ENCODE data around the gene SMIM35.
"Not testable (repeated sequence)": the region's sequence is repeated elsewhere in the genome, so short reads cannot be mapped to it uniquely, and the experiment has no call there.

The SMIM35 gene

DNA sequence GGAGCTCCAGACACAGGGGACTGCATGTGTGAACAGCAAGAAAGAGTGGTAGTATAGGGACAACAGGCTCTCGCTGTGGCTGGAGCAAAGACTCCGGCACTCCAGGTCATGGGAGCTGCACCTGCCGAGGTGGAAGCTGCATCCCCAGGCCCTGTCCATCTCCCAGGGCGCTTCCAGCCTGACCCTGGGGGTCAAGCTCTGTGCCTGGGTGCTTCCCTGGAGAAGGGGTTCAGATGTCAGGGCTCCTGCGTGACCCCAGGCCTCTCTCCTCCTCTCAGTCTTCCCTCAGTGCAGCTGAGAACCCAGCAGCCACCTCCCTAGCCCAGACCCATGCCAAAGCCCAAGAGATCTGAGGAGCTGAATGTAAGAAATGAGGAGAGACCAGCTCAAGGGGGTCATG lies 6.5 kb downstream of the SMIM35 start:
- DNase-seq (ENCODE audit: low spot score) = no peak

DNA sequence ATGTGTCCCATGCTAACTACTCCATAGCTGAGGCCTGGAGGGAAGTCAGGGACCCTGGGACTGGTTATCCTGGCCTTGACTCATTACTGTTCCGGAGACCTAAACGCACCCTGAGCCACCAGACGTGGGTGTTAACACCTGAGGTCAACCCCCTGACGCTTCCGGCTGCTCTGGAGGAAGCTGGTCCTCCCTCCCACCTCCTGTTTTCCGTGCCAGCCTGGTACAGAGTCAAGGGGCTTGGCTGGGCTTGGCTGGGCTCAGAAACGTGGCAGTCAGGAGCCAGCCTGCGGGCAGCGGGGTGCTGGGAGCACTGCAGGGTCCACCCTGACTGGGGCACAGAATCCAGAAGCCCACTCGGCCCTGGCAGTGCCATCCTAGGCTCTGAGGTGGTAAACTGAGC lies 7.3 kb downstream of the SMIM35 start:
- no peak for DNase-seq (ENCODE audit: low spot score)

DNA sequence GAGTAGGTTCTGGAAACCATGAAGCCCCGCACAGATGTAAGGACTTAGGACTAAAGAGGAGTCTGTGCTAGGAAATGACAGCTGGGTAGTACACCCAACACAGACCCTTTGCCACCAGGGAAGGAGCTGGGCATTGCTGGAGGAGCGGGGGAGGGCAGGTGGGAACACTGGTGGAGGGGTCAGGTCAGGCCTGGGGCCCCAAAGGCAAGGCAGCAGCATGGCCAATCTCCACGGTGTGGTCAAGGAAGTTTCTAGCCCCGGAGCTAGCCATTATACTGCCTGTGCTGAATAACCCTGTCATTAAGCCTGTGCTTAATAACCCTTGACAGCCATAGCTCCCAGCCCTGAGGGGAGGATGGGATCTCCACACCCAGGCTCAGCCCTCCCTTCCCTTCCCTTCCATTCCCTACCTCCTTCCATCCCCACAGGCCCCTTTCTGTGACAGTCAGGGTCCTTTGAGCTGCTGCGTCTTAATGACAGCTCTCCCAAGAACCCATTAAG lies 7.8 kb downstream of the SMIM35 start:
- DNase-seq (ENCODE audit: low spot score) = no peak

DNA sequence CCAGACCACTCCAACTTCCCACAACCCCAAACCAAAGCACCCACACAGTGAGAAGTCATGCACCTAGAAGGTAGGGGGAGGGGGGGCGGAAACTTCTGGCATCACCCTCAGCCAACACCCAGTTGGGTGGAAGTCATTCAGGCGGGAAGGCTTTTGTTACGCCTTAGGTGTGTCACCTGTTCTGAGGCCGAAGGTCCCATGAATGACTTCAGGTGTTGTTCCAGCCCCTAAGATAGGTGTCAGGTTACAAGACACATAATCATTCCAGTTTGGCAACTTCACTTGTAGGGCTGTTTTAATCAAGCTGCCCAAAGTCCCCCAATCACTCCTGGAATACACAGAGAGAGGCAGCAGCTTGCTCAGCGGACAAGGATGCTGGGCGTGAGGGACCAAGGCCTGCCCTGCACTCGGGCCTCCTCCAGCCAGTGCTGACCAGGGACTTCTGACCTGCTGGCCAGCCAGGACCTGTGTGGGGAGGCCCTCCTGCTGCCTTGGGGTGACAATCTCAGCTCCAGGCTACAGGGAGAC lies 9.9 kb downstream of the SMIM35 start, which contains the start of gene TMPRSS4:
Gene TMPRSS4, plus strand, starts transcription at position 325 of the 528 bp plus-strand sequence. CDS start 225 bp downstream, outside the sequence.
- DNase-seq (ENCODE audit: low spot score) = no peak

DNA sequence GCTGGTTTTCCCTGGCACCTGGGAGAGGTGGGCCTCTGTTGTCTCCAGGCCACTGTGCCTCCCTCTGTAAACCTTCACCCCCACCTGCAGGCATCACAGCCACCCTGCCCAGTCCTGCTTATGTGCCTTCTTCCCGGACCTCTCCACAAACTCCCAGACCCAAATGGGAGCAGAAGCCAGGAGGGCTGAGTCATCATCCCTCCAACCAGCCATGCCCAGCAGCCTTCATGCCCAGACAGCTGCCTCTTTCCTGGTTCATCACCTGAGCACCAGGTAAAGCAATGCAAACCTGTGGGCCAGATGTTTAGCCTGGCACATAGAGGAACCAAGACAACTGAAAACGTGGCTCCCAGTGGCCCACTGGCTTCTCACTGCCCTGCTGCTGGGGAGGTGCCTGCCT lies 12.0 kb downstream of the SMIM35 start:
- no peak for DNase-seq (ENCODE audit: low spot score)

DNA sequence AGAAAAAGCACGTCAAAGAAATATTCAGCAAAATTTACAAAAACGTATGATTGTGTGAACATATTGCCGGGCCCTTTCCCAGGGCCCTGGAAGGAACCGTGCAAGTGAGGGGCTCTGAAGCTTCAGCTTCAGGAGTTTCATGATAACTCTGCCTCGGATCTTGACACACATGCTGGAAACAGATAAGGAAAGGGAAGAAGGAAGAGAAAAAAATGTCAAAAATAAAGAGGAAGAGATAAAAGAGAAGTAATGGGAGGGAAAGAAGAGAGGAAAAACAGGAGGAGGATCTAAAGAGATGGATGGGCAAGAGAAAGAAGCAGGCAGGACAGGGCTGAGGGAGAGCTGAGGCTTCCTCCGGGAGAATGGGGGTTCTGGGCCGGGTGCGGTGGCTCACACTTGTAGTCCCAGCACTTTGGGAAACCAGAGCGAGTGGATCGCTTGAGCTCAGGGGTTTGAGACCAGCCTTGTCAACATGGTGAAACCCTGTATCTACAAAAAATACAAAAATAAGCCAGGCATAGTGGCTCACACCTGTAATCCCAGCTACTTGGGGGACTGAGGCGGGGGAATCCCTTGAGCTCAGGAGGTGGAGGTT lies 12.6 kb downstream of the SMIM35 start:
- DNase-seq (ENCODE audit: low spot score) = no peak

DNA sequence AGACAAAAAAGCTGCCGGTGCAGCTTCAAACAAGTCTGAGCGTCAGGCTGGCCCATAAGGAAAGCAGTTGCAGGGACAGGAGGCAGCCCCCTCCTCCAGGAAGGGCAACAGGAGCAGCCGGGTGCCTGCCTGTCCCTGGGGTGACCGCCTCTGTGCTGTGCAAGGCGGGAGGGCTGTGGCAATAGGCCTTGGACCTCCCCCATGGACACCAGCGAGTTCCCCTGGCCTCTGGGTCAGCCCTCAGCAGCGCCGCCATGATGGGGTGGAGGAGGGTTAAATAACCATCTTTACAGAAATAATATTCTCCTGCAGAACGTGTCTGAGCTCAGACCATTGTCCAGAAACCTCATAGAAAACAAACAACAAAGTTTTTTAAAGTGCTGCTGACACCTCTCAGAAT lies 13.2 kb downstream of the SMIM35 start:
- no peak for DNase-seq (ENCODE audit: low spot score)

DNA sequence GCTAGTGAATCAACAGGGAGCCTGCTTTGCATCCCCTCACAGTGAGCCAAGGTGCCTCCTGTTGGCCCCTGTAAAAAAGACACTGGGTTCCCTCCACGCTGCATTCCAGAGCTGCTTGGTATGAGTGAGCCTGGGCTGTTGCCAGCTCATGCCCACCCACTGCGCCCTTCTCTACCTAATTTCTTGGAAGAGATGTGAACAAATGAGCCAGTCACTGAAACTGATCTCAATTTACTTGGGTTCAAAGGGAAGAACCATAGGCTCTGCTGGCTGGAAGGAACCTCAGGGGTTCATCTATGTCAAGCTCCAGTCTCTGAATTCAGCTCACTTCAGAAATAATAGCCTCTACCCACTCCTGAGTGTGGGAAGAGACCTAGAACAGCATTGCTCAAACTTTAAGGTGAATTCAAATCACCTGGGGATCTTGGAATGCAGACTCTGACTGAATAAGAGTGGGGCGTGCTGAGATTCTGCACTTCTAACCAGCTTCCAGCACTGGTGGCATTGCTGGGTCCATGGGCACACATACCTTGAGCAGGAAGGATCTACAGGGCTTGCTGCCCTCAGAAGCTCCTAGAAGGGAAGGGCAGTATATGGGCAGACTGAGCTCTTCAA lies 15.2 kb downstream of the SMIM35 start:
- no peak for DNase-seq (ENCODE audit: low spot score)

DNA sequence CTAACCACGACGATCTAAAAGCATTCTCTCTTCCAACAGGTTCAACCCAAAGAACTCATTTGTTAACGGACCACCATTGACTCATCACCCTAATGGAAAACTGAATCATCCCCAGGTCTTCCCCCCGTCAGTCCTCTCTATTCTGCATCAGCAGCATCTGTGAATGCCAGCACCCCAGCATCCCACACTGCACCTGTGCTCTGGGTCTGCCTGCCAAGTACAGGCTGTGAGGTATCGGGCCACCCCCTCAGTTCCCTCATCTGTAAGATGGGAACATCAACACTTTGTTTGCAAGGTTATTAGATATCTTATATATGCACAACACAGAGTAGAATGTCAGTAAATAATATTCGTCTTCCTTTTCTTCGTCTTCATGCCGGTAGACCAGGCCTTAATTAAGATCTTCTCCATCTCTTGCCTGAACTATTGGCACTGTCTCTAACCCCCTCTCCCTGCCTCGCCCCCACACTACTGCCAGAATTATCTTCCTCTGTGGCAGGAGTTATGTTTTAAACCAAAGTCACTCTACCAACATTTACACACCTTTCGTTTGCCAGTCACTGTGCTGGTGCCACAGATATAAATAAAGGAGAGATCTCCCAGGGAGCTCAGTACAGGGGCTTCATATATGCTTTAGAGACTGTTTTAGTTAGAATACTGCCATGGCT lies 17.7 kb downstream of the SMIM35 start:
- no peak for DNase-seq (ENCODE audit: low spot score)

DNA sequence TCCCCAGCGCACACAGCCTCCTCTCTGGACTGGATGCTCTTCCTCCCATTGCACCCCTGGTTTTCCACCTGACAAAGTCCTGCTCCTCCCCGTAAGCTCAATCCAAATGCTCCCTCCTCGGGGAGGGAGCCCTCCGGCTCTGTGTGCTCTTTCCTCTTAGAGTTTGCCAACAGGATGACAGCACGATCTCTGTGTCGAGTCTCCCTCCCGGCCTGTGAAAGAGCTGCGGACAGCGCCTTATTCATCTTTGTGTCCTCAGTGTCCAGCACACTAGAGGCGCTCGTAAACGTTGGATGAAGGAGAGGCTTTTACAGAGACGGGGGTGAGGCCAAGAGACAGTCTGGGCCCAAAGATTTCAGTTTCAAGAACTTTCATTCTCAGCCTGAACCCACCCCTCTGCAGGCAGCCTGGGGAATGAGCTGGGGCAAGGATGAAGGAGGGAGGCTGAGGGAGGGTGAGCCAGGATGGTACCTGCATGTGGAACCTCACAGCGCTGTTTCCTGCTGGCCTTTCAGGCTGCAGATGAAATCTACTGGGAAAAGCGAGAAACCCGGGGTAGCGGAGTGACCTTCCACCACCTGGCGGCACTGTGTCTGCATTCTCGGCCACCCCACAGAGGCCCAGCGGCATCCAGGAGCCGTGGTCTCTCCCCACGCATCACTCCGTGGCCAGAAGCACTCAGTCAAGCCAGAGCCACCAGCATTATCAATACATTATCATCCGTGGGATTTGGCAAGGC lies 18.4 kb downstream of the SMIM35 start:
- no peak for DNase-seq (ENCODE audit: low spot score)

DNA sequence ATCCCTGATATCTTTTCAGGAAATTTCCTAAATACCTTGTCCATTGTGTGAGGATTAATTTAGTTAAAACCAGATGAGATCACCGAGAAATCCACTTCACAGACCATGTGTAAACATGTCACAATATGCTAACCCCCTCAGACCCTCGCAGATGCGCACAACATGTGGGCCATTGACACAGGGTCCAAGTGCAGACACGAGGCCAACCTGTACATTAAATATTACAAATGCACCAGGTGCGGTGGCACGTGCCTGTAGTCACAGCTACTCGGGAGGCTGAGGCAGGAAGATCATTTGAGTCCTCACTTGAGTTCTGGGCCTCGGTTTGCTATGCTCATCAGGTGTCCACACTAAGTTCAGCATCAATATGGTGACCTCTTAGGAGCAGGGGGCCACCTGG lies 19.8 kb downstream of the SMIM35 start:
- DNase-seq (ENCODE audit: low spot score) = no peak

DNA sequence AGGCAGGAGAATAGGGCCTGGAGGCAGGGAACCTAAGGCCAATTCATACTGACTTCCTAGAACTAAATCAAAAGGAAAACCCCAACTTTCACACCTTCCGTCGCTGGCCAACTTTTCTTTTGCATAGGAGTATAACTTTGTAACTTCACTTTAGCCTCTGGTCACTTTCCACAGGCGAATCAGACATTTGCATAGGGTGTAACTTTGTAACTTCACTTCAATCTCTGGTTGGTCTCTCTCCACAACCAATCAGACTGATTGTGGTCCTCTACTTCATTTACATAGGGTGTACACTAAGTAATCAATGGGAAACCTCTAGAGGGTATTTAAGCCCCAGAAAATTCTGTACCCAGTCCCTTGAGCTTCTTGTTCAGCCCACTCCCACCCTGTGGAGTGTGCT lies 21.4 kb downstream of the SMIM35 start:
- no peak for DNase-seq (ENCODE audit: low spot score)

DNA sequence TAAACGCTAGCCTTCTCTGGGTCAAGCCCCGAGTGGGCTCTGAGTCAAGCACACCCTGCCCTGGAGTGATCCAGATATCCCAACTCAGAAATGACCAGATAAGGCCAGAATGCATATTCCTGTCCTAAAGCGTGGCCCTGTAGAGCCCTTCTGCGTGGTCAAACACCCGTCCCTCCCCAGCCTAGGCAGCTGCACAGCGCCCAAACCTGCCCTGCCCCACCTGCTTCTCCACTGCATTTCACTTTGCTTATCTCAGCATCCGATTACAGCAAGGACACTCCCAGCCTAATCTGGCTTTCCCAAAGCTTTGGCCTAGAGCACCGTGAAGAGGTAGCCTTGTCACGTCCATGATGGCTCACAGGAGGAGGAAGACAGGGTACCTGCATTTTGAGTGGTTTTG lies 21.8 kb downstream of the SMIM35 start:
- DNase-seq (ENCODE audit: low spot score) = no peak

DNA sequence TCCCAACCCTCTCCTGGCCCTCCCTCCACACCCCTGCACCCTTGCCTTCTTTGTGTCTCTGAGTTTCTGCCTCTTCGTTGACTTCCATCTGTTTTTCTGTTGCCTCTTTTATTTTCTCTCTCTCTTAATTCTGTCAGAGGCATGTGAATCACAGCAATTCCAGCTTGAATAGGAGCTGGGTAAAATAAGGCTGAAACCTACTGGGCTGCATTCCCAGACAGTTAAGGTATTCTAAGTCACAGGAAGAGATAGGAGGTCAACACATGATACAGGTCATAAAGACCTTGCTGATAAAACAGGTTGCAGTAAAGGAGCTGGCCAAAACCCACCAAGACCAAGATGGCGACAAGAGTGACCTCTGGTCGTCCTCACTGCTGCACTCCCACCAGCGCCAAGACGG lies 24.1 kb downstream of the SMIM35 start:
- DNase-seq (ENCODE audit: low spot score) = not testable (repeated sequence)

DNA sequence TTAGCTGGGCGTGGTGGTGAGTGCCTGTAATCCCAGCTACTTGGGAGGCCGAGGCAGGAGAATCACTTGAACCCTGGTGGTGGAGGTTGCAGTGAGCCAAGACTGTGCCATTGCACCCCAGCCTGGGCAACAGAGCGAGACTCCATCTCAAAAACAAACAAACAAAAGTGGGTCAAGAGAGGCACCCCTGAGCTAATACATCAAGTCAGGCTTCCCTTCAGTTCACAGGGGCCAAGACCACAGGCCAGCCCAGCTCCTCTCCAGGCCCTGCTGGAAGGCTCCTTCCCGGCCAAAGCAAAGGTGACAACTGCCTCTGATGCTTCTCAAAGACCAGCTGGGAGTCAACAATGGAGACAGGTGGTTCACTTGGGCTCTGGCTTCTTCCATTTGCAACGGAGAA lies 24.6 kb downstream of the SMIM35 start:
- DNase-seq (ENCODE audit: low spot score) = not testable (repeated sequence)

DNA sequence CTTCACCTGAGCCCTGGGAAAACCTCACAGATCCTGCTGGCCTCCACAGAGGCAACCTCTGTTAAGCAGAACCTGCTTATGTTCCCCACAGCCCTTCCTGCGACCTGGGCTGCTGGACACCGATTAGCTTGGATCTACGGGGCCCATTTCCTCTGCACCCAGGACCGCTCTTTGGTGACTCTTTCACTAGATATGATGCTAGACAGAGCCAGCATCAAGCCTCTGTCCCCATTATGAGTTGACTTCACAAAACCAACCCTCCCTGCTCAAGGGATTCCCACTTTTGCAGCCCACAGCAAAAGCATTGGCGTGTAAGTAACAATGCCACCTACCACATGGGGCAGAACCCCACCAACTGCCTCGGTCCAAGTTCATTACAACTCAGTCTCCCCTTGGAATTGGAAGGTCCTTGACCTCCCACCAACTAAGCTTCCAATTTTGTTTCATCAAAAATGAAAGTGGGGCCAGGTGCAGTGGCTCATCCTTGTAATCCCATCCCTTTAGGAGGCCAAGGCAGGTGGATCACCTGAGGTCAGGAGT lies 25.1 kb downstream of the SMIM35 start:
- DNase-seq (ENCODE audit: low spot score) = no peak

DNA sequence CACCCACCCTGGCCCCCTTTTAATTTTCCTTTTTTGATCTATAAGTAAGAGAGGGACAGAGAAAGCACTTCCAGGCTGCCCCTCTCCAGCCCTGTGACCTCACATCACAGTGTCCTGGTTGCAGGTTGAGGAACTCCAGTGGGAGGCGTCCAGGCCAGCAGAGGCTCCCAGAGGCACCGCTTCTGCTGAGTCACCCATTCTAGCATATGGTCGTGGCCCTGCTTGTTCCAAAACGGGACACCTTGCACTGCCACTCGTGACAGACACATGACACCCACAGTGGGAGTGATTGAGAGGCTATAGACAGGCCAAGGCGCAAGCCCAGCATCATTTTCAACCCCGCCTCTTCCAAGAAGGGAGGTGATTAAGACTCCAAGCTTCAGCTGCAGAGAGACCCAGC lies 25.9 kb downstream of the SMIM35 start:
- no peak for DNase-seq (ENCODE audit: low spot score)

DNA sequence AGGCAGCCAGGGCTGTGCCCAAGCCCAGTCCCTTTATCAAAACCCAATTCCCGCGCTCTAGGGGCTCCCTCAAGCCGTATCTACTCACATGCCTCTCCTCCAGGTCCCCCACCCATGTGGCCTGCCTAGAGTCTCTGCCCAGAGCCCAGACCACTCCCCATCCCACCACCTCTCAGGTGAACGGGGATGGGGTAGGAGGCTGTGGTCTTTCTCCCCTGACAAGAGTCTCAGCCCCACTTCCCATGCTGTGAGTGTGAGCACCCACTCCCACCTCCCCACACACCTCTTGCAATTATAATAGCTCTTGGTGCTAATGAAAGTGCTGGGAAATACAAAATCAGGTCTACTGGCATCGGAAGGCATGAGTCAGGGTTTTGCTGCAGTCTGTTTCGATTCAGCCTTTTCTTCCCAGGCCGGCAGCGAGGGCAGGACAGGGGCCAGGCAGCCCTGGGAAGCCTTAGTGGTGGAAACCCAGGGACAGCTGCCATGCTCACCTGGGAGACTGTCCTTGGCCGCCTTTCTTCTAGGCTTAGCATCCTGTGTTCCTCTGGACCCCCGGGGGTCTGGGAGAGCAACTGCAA lies 26.6 kb downstream of the SMIM35 start:
- DNase-seq (ENCODE audit: low spot score) = no peak

DNA sequence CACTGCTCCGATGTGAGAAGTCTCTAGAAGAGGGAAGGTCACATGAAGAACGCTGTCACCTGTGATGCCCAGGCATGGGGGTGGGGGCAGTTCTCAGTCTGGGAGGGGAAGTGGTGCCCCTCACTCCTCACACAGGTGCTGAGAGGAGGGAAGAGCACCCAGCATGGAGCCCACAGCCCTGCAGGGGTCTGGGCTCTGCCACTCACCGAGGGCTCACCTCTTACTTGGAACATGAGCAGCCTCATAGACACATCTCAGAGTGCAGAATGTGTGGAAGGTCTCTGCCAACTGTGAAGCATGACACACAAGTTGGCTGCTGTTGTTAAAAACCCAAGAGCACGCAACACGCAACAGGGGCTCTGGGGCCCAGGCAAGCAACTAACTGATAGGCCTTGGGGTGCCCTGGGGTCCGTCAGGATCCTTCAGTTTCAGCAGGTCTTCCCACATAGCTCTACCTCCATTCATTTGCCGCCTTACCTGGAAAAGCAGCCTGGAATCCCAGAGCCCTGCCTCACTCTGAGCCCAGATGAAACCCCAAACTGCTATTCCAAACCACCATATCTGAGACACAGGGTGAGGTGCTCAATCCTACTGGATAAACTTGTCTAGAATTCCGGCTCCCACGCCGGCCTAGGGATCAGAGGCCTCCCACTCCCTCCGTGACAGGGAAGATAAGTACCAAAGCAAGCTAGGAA lies 27.4 kb downstream of the SMIM35 start:
- DNase-seq (ENCODE audit: low spot score) = no peak

DNA sequence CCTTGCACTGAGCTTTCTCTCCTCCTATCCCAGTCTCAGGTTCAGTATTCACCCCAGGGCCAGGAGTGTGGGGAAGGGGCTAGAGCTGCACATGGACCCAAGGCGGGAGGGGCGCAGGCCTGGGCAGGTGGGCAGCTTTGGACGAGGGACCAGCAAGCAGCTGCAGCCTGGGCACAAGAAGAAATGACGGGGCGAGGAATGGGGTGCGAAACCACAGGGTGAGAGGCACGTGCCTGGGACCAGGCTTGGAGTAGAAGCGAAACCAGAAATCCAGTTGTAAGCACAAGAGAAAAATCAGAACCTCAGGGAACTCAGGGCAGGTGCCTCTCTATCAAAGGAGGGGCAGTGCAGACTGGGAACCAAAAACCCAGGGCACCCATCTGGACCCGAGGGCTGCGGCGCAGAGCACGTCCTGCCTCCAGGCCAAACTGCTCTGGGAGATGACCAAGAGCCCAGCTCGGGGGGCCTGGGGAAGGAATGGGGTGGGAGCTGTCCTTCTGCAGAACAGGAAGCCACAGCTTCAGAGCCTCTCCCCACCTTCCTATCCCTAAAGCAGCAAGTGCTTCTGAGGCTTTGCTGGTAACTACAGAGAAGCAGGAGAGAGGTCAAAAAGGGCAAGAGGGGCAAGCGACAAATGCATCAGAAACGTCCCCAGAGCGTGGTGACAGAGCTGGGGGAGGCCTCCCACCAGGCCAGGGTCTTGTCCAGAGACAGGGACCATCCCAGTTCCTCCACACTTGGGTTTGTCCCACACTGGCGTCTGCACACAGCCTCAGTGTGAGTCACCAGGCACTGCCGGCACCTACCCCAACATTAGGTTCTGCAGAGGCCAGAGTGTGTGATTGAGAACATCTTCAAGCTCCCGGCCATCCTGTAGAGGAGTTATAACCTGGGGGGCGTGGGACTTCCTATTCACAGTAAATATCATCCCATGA lies 28.2 kb downstream of the SMIM35 start:
- DNase-seq (ENCODE audit: low spot score) = no peak

Measured in AG08396 (cell line).